CD4-positive, alpha-beta T cell treated with Interleukin-12 subunit alpha and Interleukin-12 subunit beta, for 1 hour (primary cell): ENCODE results near the gene SLC28A2.
A peak's percentile ranks its signal among the peaks of the same experiment; 100 is the strongest.
"Not testable (repeated sequence)": the region's sequence is repeated elsewhere in the genome, so short reads cannot be mapped to it uniquely, and the experiment has no call there.

Source experiments
- DNase-seq: peaks from one replicate; pipeline ENCODE4 v3.0.0-alpha.2; 2020

The SLC28A2 gene

DNA sequence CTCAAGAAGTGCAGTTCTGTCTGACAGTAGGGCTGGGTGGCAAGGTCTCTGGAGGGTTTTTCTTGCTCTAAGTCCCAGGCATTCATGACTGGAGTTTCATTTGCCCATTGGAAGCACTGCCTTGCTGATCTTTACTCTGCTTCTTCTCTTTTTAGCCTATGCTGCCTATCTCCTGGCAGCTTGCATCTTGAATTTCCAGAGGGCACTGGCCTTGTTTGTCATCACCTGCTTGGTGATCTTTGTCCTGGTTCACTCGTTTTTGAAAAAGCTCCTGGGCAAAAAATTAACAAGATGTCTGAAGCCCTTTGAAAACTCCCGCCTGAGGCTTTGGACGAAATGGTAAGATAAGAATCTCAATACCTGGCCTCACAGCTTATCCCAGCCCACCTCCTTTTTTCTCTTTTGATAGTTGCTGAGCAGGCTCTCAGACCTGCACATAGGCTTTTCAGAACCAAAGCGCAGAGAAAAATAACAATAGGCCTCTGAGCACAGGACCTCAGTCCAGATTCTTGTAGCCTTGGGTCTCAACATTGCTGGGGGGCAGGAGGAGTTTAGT lies 10.9 kb downstream of the SLC28A2 start:
- no peak for DNase-seq

DNA sequence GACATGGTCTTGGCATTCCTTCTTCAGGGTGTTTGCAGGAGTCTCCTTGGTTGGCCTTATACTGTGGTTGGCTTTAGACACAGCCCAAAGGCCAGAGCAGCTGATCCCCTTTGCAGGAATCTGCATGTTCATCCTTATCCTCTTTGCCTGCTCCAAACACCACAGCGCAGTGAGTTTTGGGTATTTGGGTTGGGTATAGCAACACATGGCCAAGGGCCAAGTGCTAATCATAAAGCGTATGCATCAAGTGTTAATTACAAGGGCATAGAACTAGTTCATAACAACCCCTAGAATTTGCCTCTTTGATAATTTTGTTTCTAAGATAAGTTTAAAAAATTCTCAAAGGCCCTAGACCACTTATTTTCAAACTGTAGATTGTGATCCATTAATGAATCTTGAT lies 11.8 kb downstream of the SLC28A2 start:
- no peak for DNase-seq

- DNase-seq = no peak
Measured at GRCh38 chr15:45265506-45265905, 13.5 kb downstream of the SLC28A2 start.

- DNase-seq = peak; percentile 10
Measured at GRCh38 chr15:45268135-45268534, 16.1 kb downstream of the SLC28A2 start.

DNA sequence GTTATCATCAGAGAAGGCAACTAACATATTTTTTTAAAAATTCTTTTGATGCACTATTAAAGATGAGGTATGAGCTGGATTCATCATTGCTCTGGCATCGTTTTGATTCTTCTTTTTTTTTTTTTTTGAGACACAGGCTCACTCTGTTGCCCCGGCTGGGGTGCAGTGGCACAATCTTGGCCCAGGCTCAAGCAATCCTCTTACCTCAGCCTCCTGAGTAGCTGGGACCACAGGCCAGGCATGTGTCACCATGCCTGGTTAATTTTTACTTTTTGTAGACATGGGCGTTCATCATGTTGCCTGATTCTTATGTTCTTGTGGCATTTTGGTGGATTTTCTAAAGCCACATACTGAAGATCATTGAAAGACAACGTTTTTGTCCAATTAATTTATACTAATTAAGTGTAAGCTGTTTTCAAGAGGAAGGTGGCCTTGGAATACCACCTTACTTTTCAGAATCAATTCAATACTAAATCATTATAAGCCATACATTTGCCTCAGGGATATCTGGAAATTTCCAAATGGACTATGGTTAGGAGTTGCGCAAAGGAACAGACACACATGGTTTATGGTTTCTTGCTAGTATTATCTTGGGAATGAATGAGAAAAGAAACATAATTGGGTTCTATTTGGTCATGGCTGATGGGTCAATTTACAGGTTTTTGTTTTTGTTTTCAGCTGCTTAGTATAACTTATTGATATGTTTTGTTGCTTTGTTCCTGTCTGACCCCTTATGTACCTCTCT lies 22.8 kb downstream of the SLC28A2 start:
- no peak for DNase-seq

DNA sequence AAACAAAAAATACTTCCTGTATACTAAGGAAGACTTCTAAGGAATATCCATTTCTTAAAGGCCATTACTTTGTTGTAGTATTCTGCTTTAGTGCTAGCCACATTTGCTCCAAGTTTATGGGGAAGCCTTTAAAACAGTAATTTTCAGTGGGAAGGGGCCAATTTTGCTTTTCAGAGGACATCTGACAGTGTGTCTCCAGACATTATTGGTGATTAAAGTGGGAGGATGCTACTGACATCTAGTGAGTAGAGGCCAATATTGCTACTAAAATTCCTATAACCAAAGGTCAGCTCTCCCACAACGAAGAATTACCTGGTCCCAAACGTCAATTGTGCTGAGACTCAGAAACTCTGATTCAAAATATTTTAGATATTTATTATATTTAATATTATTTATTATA lies 24.8 kb downstream of the SLC28A2 start:
- peak; percentile 38 for DNase-seq

DNA sequence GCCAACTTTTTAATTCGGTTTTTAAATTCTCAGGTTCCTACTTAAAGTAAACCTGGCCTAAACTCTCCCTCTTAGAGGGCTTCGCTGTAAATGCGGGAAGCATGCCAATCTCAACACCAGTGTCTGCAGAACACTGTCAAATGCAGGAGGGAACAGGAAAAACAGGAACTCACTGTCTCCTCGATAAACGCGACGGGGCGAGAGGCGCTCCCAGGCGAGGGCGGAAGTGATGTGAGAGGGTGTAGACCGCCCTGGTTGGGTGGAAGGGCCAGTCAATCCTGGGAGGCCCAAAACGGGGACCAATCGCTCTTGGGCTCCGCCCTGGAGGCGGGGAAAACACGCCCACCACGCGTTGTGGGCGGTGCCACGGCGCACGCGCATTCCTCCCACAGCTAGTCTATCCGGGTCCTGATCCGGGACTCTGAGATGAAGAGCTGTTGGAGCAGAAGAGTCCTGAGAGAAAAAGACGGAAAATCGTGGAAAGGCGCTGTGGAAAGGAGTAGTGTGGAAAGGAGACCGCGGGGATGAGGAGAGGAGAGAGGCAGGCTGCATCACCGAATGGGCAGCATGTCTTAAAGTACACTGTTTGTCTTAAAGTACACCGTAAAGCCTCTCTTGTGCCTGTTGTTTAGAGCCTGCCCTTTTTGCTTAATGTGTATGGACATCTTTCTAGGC lies 27.1 kb downstream of the SLC28A2 start:
- peak; percentile 97 for DNase-seq

DNA sequence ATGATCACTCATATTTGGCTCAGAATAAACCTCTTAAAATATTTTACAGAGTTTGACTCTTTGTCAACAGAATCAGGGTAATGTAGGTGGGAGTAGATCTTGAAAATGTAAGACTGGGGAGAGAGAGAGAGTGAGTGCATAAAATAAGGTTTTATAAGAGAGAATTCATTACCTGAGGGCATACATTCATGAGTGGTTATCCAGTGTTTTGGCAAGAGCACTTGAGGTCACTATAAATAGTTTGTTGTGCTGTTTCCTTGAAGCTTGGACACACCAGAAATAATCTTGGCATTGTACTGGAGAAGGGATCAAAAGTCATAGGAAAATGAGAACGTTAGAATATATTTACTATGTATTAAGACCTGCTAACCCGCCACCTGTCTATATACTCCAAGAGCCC lies 33.4 kb downstream of the SLC28A2 start:
- DNase-seq = no peak

GRCh38 chr15:45287390-45287956 lies 35.4 kb downstream of the SLC28A2 start:
- no peak for DNase-seq

- no peak for DNase-seq
Measured at GRCh38 chr15:45288947-45289346, 36.9 kb downstream of the SLC28A2 start.

DNA sequence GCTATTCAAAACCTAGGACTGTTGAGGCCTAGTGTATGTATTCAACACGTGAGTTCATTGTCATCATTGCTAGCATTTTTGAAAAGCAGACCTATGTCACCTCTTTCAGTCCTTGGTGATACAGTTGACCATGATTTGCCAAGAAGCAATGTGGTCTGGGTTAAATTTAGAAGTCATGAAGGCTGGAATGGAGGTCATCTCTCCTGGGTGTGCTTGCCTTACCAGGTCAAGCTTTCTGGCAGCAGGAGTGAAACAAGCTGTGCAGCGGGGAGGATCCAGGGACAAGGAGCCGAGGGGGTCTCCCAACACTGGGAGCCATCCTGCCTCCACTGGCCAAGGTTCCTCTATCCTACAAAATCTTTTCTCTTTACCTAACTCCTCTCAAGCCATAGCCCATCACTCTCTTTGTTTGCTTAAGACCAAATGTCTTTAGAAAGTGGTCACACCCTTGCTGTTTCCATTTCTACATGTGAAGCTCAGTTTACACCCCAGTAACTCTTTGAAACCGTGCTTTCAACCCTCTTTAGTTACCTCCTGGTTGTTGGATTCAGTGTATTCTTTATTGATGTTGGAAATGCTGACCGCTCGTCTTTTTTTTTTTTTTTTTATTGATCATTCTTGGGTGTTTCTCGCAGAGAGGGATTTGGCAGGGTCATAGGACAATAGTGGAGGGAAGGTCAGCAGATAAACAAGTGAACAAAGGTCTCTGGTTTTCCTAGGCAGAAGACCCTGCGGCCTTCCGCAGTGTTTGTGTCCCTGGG lies 40.0 kb downstream of the SLC28A2 start:
- DNase-seq = no peak

GRCh38 chr15:45293326-45293725 lies 41.3 kb downstream of the SLC28A2 start:
- DNase-seq = not testable (repeated sequence)

GRCh38 chr15:45298964-45299378 lies 46.9 kb downstream of the SLC28A2 start:
- DNase-seq = not testable (repeated sequence)

- no peak for DNase-seq
Measured at GRCh38 chr15:45304711-45305110, 52.7 kb downstream of the SLC28A2 start.

DNA sequence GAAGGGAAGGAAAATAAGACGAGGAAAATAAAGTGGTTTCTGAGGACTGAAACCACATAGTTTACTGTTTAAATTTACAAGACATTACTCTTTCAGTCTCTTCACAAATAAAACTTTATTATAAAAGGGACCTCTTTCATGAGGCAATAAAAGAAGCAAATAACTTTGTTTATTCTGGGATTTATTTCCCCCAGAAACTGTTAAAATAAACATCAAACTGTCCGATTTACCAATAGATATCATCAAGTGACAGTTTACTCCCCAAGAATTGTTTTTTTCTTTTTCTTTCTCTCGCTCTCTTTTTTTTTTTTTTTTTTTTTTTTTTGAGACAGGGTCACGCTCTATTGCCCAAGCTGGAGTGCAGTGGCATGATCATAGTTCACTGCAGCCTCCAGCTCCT lies 54.1 kb downstream of the SLC28A2 start:
- no peak for DNase-seq

DNA sequence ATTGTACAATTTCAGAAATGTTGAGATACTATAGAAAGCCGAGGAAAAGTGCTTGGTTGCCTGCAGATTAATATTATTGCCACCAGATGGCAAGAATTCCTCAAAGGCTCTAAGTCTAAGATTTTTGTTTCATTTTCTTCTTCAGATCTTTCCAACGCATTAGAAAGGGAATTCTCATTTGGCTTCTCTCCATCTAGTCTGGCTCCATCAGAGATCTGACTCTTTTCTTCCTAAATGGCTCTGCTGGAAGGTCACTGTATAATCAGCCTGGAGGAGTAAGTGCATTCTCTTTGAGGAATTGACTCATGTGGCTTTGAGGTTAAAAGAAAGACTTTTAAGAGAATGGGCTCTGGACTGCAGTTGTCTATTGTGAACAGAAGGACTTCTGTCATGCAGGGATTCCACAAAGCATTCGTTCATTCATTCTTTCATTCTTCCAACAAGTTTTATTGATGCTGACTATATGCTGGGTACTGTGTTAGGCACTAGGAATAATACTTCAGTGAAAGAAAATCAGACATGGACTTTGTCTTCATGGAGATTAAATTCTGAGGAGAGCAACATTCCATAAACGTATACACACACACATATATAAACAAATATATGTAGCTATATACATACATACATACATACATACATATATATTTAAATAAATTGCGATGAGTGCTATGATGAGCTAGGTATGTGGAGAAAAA lies 55.3 kb downstream of the SLC28A2 start:
- peak; percentile 13 for DNase-seq

GRCh38 chr15:45314117-45314516 lies 62.1 kb downstream of the SLC28A2 start:
- not testable (repeated sequence) for DNase-seq

DNA sequence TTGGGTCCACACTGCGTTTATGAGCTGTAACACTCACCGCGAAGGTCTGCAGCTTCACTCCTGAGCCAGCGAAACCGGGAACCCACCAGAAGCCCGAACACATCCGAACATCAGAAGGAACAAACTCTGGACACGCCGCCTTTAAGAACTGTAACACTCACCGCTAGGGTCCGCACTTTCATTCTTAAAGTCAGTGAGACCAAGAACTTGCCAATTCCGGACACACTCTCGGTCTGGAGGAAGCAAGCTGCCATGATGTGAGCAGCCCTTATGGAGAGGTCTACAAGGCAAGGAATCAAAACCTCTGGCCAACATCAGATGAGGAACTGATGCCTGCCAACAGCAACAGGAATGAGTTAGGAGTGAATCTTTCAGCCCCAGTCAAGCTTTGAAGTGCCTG lies 62.9 kb downstream of the SLC28A2 start:
- DNase-seq = no peak

DNA sequence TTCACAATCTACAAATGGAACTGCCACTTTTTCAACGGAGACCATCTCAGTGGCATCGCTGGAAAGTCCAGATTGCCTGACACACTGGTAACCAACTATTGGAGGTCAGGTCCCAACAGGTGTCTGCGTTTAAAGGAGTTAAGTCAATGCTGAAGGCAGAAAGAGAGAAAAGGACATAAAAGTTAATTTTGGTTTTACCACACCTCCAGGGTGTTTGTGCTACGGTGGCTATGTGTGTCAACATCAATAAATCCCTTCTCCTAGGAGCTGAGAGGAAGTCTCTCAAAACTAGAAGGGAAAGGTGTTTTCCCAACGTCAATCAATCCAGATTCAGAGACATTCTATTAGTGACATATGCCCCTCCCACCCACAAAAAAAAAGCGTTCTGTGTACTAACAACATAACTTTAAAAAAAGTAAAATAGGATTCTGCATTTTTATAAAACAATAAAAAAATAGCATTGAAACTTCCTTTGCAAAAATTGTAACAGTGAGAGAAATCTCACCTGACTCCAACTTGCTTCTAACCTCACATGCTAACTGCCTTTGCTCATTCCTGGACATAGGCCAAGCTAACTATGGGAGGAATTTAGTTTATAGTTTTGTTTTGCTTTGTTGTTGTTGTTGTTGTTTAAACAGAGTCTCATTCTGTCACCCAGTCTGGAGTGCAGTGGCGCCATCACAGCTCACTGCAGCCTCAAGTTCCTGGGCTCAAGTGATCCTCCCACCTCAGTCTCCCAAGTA lies 67.6 kb downstream of the SLC28A2 start:
- DNase-seq = no peak

DNA sequence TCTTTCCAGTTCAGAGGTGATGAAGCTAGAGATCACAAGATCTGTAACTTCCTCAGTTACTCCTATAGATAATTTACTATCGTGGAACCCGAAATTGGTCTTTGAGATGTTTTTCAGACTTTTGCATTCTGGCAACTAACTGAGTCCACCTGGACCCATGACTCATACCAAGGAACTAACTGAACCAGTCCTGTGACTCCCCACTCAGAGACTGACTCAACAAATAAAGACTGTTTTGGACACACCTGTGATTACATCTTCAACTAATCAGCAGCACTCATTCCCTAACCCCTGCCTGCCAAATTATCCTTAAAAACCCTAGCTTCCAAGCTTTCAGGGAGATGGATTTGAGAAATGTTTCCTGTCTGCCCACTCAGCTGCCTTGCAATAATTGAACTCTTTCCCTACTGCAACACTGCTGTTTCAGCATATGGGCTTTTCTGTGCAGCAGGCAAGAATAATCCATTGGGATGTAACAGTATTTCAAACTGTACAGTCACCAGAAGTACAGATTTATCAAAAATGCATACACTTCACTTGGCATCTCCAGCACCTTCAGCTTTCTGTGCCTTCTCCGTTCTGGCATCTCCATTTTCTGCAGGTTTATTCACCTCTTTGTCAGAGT lies 68.7 kb downstream of the SLC28A2 start:
- DNase-seq = no peak

- no peak for DNase-seq
Measured at GRCh38 chr15:45326280-45326679, 74.2 kb downstream of the SLC28A2 start.
